Ovary (tissue), 3 donors: Measurements from ENCODE around the gene CLPSL1.

Experiments
- CTCF ChIP-seq, 3 donors: fragments of 450-650 bp in 2 of 3; fragments of 200-600 bp in 1 of 3; IDR thresholded peaks; one replicate each; pipeline versions ENCODE4 v1.5.1 to v1.8.0; 2016 to 2022; ENCODE audit warnings: antibody characterized with exemption in 3 of 3, mild to moderate bottlenecking in 1 of 3
- POLR2A ChIP-seq: fragments of 450-650 bp; IDR thresholded peaks from one replicate; pipeline ENCODE4 v1.6.1; 2017; ENCODE audit warnings: antibody characterized with exemption, mild to moderate bottlenecking, moderate library complexity
- donor health status: DM: no; HTN: no; CAD: no.

- TF ChIP-seq CTCF (IDR thresholded peaks at IDR 0.05) (no peak), POLR2A (no peak)
Observed at GRCh38 chr6:35769211-35769610, 11.6 kb upstream of the CLPSL1 start.
